ENCODE data around the gene CCR6.
"Not testable (repeated sequence)": the region's sequence is repeated elsewhere in the genome, so short reads cannot be mapped to it uniquely, and the experiment has no call there.

DNA sequence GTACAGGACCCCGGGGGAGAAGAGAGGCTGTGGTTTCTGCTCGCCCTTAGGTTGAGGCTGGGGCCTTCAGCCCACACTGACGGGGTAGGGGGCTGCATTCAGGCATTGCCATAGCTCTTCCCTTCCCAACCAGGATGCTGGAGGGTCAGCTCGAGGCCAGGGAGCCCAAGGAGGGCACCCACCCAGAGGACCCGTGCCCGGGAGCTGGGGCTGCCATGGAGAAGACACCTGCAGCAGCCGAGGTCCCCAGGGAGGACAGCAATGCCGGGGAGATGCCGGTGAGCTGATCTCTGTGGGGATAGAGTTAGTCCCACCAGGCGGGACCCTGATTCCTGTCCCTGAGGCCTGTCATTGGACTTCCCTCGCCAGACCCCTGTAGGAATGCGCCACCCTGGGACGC, 49.1 kb downstream of the CCR6 start:
- TF ChIP-seq, protein P1, sequence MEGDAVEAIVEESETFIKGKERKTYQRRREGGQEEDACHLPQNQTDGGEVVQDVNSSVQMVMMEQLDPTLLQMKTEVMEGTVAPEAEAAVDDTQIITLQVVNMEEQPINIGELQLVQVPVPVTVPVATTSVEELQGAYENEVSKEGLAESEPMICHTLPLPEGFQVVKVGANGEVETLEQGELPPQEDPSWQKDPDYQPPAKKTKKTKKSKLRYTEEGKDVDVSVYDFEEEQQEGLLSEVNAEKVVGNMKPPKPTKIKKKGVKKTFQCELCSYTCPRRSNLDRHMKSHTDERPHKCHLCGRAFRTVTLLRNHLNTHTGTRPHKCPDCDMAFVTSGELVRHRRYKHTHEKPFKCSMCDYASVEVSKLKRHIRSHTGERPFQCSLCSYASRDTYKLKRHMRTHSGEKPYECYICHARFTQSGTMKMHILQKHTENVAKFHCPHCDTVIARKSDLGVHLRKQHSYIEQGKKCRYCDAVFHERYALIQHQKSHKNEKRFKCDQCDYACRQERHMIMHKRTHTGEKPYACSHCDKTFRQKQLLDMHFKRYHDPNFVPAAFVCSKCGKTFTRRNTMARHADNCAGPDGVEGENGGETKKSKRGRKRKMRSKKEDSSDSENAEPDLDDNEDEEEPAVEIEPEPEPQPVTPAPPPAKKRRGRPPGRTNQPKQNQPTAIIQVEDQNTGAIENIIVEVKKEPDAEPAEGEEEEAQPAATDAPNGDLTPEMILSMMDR (IDR thresholded peaks at IDR 0.05): not testable (repeated sequence)
- not testable (repeated sequence) for TF ChIP-seq POLR2A, EP300 (IDR thresholded peaks at IDR 0.05)
